ENCODE data around the gene RAB10.
A peak's percentile ranks its signal among the peaks of the same experiment; 100 is the strongest.
"Not testable (repeated sequence)": the region's sequence is repeated elsewhere in the genome, so short reads cannot be mapped to it uniquely, and the experiment has no call there.

RAB10 gene

GRCh38 chr2:26100384-26100783 lies 66.5 kb downstream of the RAB10 start:
- no peak for DNase-seq

GRCh38 chr2:26103752-26104151 lies 69.9 kb downstream of the RAB10 start:
- DNase-seq: no peak

- not testable (repeated sequence) for DNase-seq
Observed at GRCh38 chr2:26108701-26109100, 74.8 kb downstream of the RAB10 start.

- DNase-seq: no peak
Observed at GRCh38 chr2:26112201-26112600, 78.3 kb downstream of the RAB10 start.

- DNase-seq: no peak
Observed at GRCh38 chr2:26114151-26114550, 80.3 kb downstream of the RAB10 start.

- DNase-seq: no peak
Observed at GRCh38 chr2:26118682-26119081, 84.8 kb downstream of the RAB10 start.

GRCh38 chr2:26119521-26119920 lies 85.6 kb downstream of the RAB10 start:
- DNase-seq: no peak

GRCh38 chr2:26122630-26123029 lies 88.7 kb downstream of the RAB10 start:
- DNase-seq: no peak

- DNase-seq: no peak
Observed at GRCh38 chr2:26123426-26123825, 89.5 kb downstream of the RAB10 start.

GRCh38 chr2:26126074-26126473 lies 92.2 kb downstream of the RAB10 start:
- DNase-seq: no peak

GRCh38 chr2:26128176-26128575 lies 94.3 kb downstream of the RAB10 start:
- DNase-seq: no peak

- no peak for DNase-seq
Observed at GRCh38 chr2:26130763-26131162, 96.9 kb downstream of the RAB10 start.

- DNase-seq: no peak
Observed at GRCh38 chr2:26136451-26136850, 102.6 kb downstream of the RAB10 start.

GRCh38 chr2:26139269-26140183 lies 105.6 kb downstream of the RAB10 start:
- no peak for DNase-seq

- no peak for DNase-seq
Observed at GRCh38 chr2:26141145-26141769, 107.4 kb downstream of the RAB10 start.

- DNase-seq: no peak
Observed at GRCh38 chr2:26144031-26144430, 110.1 kb downstream of the RAB10 start.

- DNase-seq: peak; percentile 53
Observed at GRCh38 chr2:26144953-26145680, 111.2 kb downstream of the RAB10 start.

GRCh38 chr2:26148501-26148900 lies 114.6 kb downstream of the RAB10 start:
- DNase-seq: no peak

- no peak for DNase-seq
Observed at GRCh38 chr2:26150243-26150642, 116.4 kb downstream of the RAB10 start.

GRCh38 chr2:26157580-26157979 lies 123.7 kb downstream of the RAB10 start:
- DNase-seq: no peak

GRCh38 chr2:26161926-26162325 lies 128.0 kb downstream of the RAB10 start:
- DNase-seq: no peak

- DNase-seq: no peak
Observed at GRCh38 chr2:26162963-26163362, 129.1 kb downstream of the RAB10 start.

GRCh38 chr2:26164231-26164630 lies 130.3 kb downstream of the RAB10 start:
- no peak for DNase-seq
